Central memory CD8-positive, alpha-beta T cell (primary cell): ENCODE measurements around the gene BCL7C.

ENCODE experiments used
- ATAC-seq: fragments of 150-1000 bp; cut with Tn5 transposase; replicated peaks from 2 replicates; pipeline ENCODE4 v1.10.0; 2022; ENCODE audit warnings: mild to moderate bottlenecking, moderate FRiP score, moderate number of reproducible peaks; ENCODE audit not compliant: poor library complexity, severe bottlenecking; ENCODE audit errors: extremely low read depth
- DNase-seq, 2 donors: peaks; one replicate each; pipeline ENCODE4 v3.0.0; 2021; ENCODE audit warnings: low spot score in 2 of 2
- H3K27ac Mint-ChIP-seq: one replicate; pipeline ENCODE4 v1.8.0; 2022; ENCODE audit warnings: low read depth, mild to moderate bottlenecking, moderate library complexity, mixed read lengths
- H3K27me3 Mint-ChIP-seq: one replicate; pipeline ENCODE4 v1.8.0; 2022; ENCODE audit warnings: mixed read lengths
- H3K36me3 Mint-ChIP-seq: one replicate; pipeline ENCODE4 v1.8.0; 2022; ENCODE audit warnings: mild to moderate bottlenecking, moderate library complexity, mixed read lengths; ENCODE audit not compliant: insufficient read depth
- H3K4me1 Mint-ChIP-seq: one replicate; pipeline ENCODE4 v1.8.0; 2022; ENCODE audit warnings: mixed read lengths
- H3K4me3 Mint-ChIP-seq: one replicate; pipeline ENCODE4 v1.8.0; 2022; ENCODE audit warnings: mild to moderate bottlenecking, moderate library complexity, mixed read lengths
- H3K9me3 Mint-ChIP-seq: one replicate; pipeline ENCODE4 v1.8.0; 2022; ENCODE audit warnings: mixed read lengths

BCL7C gene

GRCh38 chr16:30838876-30839471, 54.9 kb downstream of the BCL7C start:
- H3K36me3 Mint-ChIP-seq: no peaks in the 10 kb centered on the region
- H3K9me3 Mint-ChIP-seq: no peaks in the 10 kb centered on the region

GRCh38 chr16:30837904-30838303, 56.0 kb downstream of the BCL7C start:
- Mint-ChIP-seq H3K36me3 (no peaks in the 10 kb centered on the region), H3K4me3 (no peak overlapping the region), H3K27ac (no peak overlapping the region), H3K4me1 (no peaks in the 10 kb centered on the region), H3K9me3 (no peaks in the 10 kb centered on the region), H3K27me3 (no peaks in the 10 kb centered on the region)
- no peak for DNase-seq
- no peak for ATAC-seq

More at GRCh38 chr16:30838876-30839471, 54.9 kb downstream of the BCL7C start:
- H3K4me3 Mint-ChIP-seq: no peak overlapping the region
- no peaks in the 10 kb centered on the region for H3K27me3 Mint-ChIP-seq
- no peaks in the 10 kb centered on the region for H3K4me1 Mint-ChIP-seq
- ATAC-seq (no peak), DNase-seq (no peak)
- H3K27ac Mint-ChIP-seq: no peak overlapping the region
